Measurements from ENCODE around the gene ANKRA2.

ANKRA2 gene

DNA sequence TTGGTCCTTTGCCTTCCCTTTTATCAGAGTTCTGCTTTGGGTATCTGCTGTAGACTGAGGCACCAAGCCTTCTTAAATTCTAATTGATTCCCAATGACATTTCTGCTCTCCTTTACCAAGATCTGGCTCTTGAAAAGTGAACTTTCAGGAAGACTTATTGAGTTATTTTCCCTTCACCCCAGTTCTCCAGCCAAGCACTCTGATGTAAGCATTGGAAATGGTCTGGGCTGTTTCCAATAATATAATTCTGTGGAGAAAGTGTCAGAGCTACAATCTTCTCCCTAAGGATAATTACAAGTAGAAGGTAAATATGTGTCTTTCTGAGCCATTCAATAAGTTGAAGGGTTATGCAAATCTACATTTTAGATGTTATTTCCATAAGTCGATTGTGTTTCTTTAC lies 36.4 kb downstream of the ANKRA2 start:
- TF ChIP-seq TAF1 (IDR thresholded peaks at IDR 0.05; ENCODE audit: borderline replicate concordance, insufficient read depth, low read length) = no peak
- TF ChIP-seq FOXP2 (optimal IDR thresholded peaks at IDR 0.05; ENCODE audit: borderline replicate concordance, extremely low read depth, extremely low read length, insufficient read depth) = no peak
- TF ChIP-seq, protein P1, sequence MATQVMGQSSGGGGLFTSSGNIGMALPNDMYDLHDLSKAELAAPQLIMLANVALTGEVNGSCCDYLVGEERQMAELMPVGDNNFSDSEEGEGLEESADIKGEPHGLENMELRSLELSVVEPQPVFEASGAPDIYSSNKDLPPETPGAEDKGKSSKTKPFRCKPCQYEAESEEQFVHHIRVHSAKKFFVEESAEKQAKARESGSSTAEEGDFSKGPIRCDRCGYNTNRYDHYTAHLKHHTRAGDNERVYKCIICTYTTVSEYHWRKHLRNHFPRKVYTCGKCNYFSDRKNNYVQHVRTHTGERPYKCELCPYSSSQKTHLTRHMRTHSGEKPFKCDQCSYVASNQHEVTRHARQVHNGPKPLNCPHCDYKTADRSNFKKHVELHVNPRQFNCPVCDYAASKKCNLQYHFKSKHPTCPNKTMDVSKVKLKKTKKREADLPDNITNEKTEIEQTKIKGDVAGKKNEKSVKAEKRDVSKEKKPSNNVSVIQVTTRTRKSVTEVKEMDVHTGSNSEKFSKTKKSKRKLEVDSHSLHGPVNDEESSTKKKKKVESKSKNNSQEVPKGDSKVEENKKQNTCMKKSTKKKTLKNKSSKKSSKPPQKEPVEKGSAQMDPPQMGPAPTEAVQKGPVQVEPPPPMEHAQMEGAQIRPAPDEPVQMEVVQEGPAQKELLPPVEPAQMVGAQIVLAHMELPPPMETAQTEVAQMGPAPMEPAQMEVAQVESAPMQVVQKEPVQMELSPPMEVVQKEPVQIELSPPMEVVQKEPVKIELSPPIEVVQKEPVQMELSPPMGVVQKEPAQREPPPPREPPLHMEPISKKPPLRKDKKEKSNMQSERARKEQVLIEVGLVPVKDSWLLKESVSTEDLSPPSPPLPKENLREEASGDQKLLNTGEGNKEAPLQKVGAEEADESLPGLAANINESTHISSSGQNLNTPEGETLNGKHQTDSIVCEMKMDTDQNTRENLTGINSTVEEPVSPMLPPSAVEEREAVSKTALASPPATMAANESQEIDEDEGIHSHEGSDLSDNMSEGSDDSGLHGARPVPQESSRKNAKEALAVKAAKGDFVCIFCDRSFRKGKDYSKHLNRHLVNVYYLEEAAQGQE (IDR thresholded peaks at IDR 0.05; ENCODE audit: insufficient read depth in 1 of 2, low read depth in 2 of 2, low read length in 2 of 2) = no peak
- no peak for TF ChIP-seq POLR2AphosphoS5 (IDR thresholded peaks at IDR 0.05; ENCODE audit: low read depth, low read length)
- no peak for TF ChIP-seq SIN3A (IDR thresholded peaks at IDR 0.05; ENCODE audit: borderline replicate concordance, insufficient read depth, low read length)

DNA sequence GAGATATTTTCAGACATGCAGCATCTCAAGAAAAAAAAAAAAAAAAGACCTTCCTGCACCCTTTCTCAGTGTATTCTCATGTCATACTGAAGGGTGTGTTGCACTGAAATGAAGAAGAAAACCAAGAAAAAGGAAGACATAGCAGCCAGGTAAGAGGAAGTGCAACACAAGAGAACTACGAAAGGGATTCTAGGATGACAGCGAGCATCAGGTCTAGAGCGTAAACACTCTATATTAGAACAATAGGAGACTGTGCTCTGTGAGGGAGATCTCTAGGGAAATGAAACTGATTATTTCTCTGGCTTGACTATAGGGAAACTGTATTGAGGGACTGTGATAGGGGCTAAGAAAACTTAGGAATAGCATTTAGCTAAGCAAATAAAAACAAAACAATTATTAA lies 37.2 kb downstream of the ANKRA2 start:
- TF ChIP-seq FOXP2 (optimal IDR thresholded peaks at IDR 0.05; ENCODE audit: borderline replicate concordance, extremely low read depth, extremely low read length, insufficient read depth) (no peak), TAF1 (IDR thresholded peaks at IDR 0.05; ENCODE audit: borderline replicate concordance, insufficient read depth, low read length) (no peak), POLR2AphosphoS5 (IDR thresholded peaks at IDR 0.05; ENCODE audit: low read depth, low read length) (no peak), SIN3A (IDR thresholded peaks at IDR 0.05; ENCODE audit: borderline replicate concordance, insufficient read depth, low read length) (no peak)
- TF ChIP-seq, protein P1 (IDR thresholded peaks at IDR 0.05; ENCODE audit: insufficient read depth in 1 of 2, low read depth in 2 of 2, low read length in 2 of 2) = no peak

DNA sequence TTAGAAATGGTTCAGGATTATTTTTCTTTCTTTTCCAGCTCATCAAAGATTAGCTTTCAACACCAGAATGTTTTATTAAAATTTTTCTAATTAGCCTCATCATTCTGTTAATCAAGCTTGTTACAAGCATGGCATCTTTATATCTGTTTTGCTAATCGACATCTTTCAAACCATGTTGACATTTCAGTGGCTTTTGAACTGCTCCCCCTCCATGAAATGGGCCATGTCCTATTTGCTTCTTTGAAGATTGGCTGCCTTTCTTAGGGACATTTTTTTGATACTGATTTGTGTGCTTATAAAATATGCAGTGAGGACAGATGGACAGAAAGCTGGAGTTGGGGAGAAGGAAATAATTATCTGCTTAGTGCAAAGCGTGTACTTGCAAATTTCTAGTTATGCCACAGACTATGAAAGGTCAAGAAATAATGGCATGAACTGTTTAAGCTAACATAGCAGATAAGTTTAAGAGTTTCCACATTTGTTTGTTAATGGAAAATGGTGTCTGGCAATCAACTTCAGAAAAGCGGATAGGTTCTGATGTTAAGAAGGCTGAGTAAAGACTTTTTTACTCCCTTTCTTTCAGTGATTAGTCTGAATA lies 39.7 kb downstream of the ANKRA2 start:
- no peak for TF ChIP-seq SIN3A (IDR thresholded peaks at IDR 0.05; ENCODE audit: borderline replicate concordance, insufficient read depth, low read length)
- TF ChIP-seq TAF1 (IDR thresholded peaks at IDR 0.05; ENCODE audit: borderline replicate concordance, insufficient read depth, low read length) = no peak
- no peak for TF ChIP-seq POLR2AphosphoS5 (IDR thresholded peaks at IDR 0.05; ENCODE audit: low read depth, low read length)
- no peak for TF ChIP-seq FOXP2 (optimal IDR thresholded peaks at IDR 0.05; ENCODE audit: borderline replicate concordance, extremely low read depth, extremely low read length, insufficient read depth)
- TF ChIP-seq, protein P1 (IDR thresholded peaks at IDR 0.05; ENCODE audit: insufficient read depth in 1 of 2, low read depth in 2 of 2, low read length in 2 of 2) = no peak

DNA sequence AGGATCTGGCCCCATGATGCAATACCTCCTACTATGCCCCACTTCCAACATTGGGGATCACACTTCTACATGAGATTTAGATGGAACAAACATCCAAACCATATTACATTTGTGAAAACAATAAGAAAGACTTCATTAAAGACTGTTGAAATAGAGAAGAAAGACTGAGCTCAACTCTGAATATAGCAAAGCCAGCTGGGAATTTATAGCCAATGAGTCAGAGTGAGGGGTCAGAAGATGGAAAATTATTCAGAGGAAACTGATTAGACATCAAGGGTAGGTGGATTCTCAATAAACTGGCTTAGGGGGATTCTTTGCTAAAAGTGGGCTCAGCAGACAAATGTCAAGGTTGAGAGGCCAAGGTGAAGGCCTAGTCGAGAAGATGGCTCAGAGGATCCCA lies 41.6 kb downstream of the ANKRA2 start:
- TF ChIP-seq POLR2AphosphoS5 (IDR thresholded peaks at IDR 0.05; ENCODE audit: low read depth, low read length) (no peak), TAF1 (IDR thresholded peaks at IDR 0.05; ENCODE audit: borderline replicate concordance, insufficient read depth, low read length) (no peak), SIN3A (IDR thresholded peaks at IDR 0.05; ENCODE audit: borderline replicate concordance, insufficient read depth, low read length) (no peak), FOXP2 (optimal IDR thresholded peaks at IDR 0.05; ENCODE audit: borderline replicate concordance, extremely low read depth, extremely low read length, insufficient read depth) (no peak)
- TF ChIP-seq, protein P1 (IDR thresholded peaks at IDR 0.05; ENCODE audit: insufficient read depth in 1 of 2, low read depth in 2 of 2, low read length in 2 of 2) = no peak
